K562 (cell line): ENCODE measurements around the gene CEMIP. TPM values are rescaled to one million over a fixed set of nuclear protein-coding genes. Genes with fewer than 3 reads are reported as not detected.

Experiments
- ATAC-seq: fragments of 200-7000 bp; cut with Tn5 transposase; 3 replicates; pipeline ENCODE4 v1.9.1; 2020; ENCODE audit warnings: moderate library complexity
- BruUV-seq: library from RNA; stranded (reverse); fragments of 400-500 nt; replicated peaks from 2 replicates; lab custom pipeline; 2021; lab: Mats Ljungman, UMichigan
- CTCF ChIA-PET: fragments of 300-600 bp; formaldehyde crosslinking; extraction: SDS; loops from one replicate; lab custom pipeline; 2021; ENCODE audit warnings: low intra/inter-chr PET ratio; lab: Yijun Ruan, JAX
- POLR2A ChIA-PET: fragments of 300-600, 350-650 bp; sonication (Branson Sonifier 250); formaldehyde crosslinking; extraction: SDS; loops from one replicate; lab custom pipeline; 2021; ENCODE audit warnings: antibody characterized with exemption, inconsistent platforms; lab: Yijun Ruan, JAX
- DNase-seq, 4 experiments: peaks; one replicate each; pipeline versions ENCODE4 v3.0.0 to v3.0.0-alpha.2; 2011 to 2018; ENCODE audit warnings: low spot score in 3 of 4, mixed read lengths in 3 of 4; ENCODE audit errors: extremely low read depth in 1 of 4
- FAIRE-seq: peaks from 2 replicates; lab custom pipeline; 2011; peaks lifted over from hg19 to GRCh38; lab: Jason Lieb, UNC
- H2AFZ ChIP-seq: 2 replicates; pipeline ENCODE4 v1.6.0; 2011; ENCODE audit warnings: low read depth, low read length, control low read depth, inconsistent platforms
- H3K27ac ChIP-seq: fragments of 200-600 bp; 3 replicates; pipeline ENCODE4 v1.8.0; 2011; ENCODE audit warnings: low read depth, mild to moderate bottlenecking, control low read depth, inconsistent platforms, low read length, moderate library complexity, mixed read lengths; ENCODE audit errors: extremely low read depth
- H3K27me3 ChIP-seq, 2 experiments: fragments of 300-600 bp in 1 of 2; 2 replicates in 1 of 2; 3 replicates in 1 of 2; pipeline versions ENCODE4 v1.6.0 to v1.8.0; 2011; ENCODE audit warnings: inconsistent platforms in 2 of 2, low read length in 2 of 2, mild to moderate bottlenecking in 1 of 2, mixed read lengths in 1 of 2, moderate library complexity in 1 of 2; ENCODE audit not compliant: control insufficient read depth in 2 of 2, insufficient read depth in 2 of 2
- H3K36me3 ChIP-seq: fragments of 300-600 bp; 3 replicates; pipeline ENCODE4 v1.8.0; 2011; ENCODE audit warnings: mild to moderate bottlenecking, low read length, inconsistent platforms; ENCODE audit not compliant: control insufficient read depth, insufficient read depth
- H3K4me1 ChIP-seq, 2 experiments: fragments of 200-600 bp in 1 of 2; replicated peaks in 1 of 2; 2 replicates in 1 of 2; 3 replicates in 1 of 2; pipeline versions ENCODE4 v1.5.1 to v1.8.0; 2011; ENCODE audit warnings: inconsistent platforms in 2 of 2, low read length in 2 of 2, mild to moderate bottlenecking in 1 of 2, mixed read lengths in 1 of 2, moderate library complexity in 1 of 2; ENCODE audit not compliant: control insufficient read depth in 2 of 2, insufficient read depth in 2 of 2
- H3K4me2 ChIP-seq: 2 replicates; pipeline ENCODE4 v1.6.1; 2011; ENCODE audit warnings: low read length, control low read depth, inconsistent platforms, mixed read lengths; ENCODE audit not compliant: insufficient read depth
- H3K4me3 ChIP-seq: fragments of 200-600 bp; sonication (generic), shearing (Covaris generic); 2 replicates; pipeline ENCODE4 v1.5.1; 2016; ENCODE audit warnings: control low read depth, inconsistent platforms
- H3K79me2 ChIP-seq: fragments of 200-600 bp; 3 replicates; pipeline ENCODE4 v1.8.0; 2011; ENCODE audit warnings: low read length, inconsistent platforms; ENCODE audit not compliant: control insufficient read depth, insufficient read depth
- H3K9ac ChIP-seq, 2 experiments: 2 replicates each; pipeline versions ENCODE4 v1.6.0 to v1.6.1; 2011; ENCODE audit warnings: low read depth in 2 of 2, low read length in 2 of 2, control low read depth in 1 of 2, inconsistent platforms in 1 of 2, mild to moderate bottlenecking in 1 of 2, mixed read lengths in 1 of 2; ENCODE audit not compliant: insufficient read depth in 1 of 2
- H3K9me1 ChIP-seq: one replicate; pipeline ENCODE4 v1.6.0; 2011; ENCODE audit warnings: inconsistent platforms, mild to moderate bottlenecking, low read length, moderate library complexity; ENCODE audit not compliant: control insufficient read depth, insufficient read depth
- H3K9me3 ChIP-seq: replicated peaks from 2 replicates; pipeline ENCODE4 v1.5.1; 2011; ENCODE audit warnings: low read depth, low read length, inconsistent platforms; ENCODE audit not compliant: control insufficient read depth, insufficient read depth
- H4K20me1 ChIP-seq: replicated peaks from 2 replicates; pipeline ENCODE4 v1.6.1; 2011; ENCODE audit warnings: low read length, inconsistent platforms, mixed read lengths; ENCODE audit not compliant: control insufficient read depth, insufficient read depth
- BRF2 ChIP-seq: IDR thresholded peaks from 3 replicates; pipeline ENCODE4 v1.6.1; 2011; ENCODE audit warnings: borderline replicate concordance, mild to moderate bottlenecking; ENCODE audit not compliant: insufficient read length, insufficient read depth
- CBX3 ChIP-seq, 2 experiments: IDR thresholded peaks; 1 replicate in 1 of 2; 2 replicates in 1 of 2; pipeline ENCODE4 v1.6.1; 2012; ENCODE audit warnings: inconsistent platforms in 2 of 2, low read length in 2 of 2, borderline replicate concordance in 1 of 2, control low read depth in 1 of 2
- CREBBP ChIP-seq: IDR thresholded peaks from one replicate; pipeline ENCODE4 v1.6.1; 2012; ENCODE audit warnings: low read depth, mild to moderate bottlenecking, control low read depth, inconsistent platforms, low read length
- EP400 ChIP-seq: fragments of 450-650 bp; IDR thresholded peaks from 2 replicates; pipeline ENCODE4 v1.6.1; 2017; ENCODE audit warnings: antibody characterized with exemption, mild to moderate bottlenecking, moderate library complexity
- HDAC1 ChIP-seq, 2 experiments: fragments of 450-650 bp; IDR thresholded peaks; 2 replicates each; pipeline ENCODE4 v1.6.1; 2016 to 2017; ENCODE audit warnings: inconsistent platforms in 1 of 2, mild to moderate bottlenecking in 1 of 2, moderate library complexity in 1 of 2
- MTA1 ChIP-seq: fragments of 450-650 bp; IDR thresholded peaks from 2 replicates; pipeline ENCODE4 v1.6.1; 2017; ENCODE audit warnings: borderline replicate concordance
- MTA3 ChIP-seq: fragments of 450-650 bp; formaldehyde crosslinking; IDR thresholded peaks from 2 replicates; pipeline ENCODE4 v1.6.1; 2017; ENCODE audit warnings: mild to moderate bottlenecking, borderline replicate concordance
- NR4A1 ChIP-seq, 2 experiments: fragments of 250-450 bp in 1 of 2; fragments of 450-650 bp in 1 of 2; sonication (Bioruptor Pico) in 1 of 2; IDR thresholded peaks; 2 replicates each; pipeline versions ENCODE4 v1.4.0 to v1.6.1; 2016 to 2020; ENCODE audit warnings: mild to moderate bottlenecking in 2 of 2, missing compliant biosample characterization in 1 of 2, missing genetic modification characterization in 1 of 2, moderate library complexity in 1 of 2
- PYGO2 ChIP-seq: fragments of 450-650 bp; IDR thresholded peaks from 2 replicates; pipeline ENCODE4 v1.6.1; 2016; ENCODE audit warnings: mild to moderate bottlenecking, missing genetic modification characterization, moderate library complexity, missing compliant biosample characterization
- RFX5 ChIP-seq: IDR thresholded peaks from 2 replicates; pipeline ENCODE4 v1.6.1; 2011; ENCODE audit warnings: low read depth, mild to moderate bottlenecking, improper control_type of control experiment, low read length
- SAP30 ChIP-seq: fragments of 200-600 bp; sonication (generic); IDR thresholded peaks from 2 replicates; pipeline ENCODE4 v1.6.1; 2012; ENCODE audit warnings: borderline replicate concordance, low read depth, mild to moderate bottlenecking, moderate library complexity, low read length, control low read depth, inconsistent platforms; ENCODE audit not compliant: insufficient read depth, poor library complexity, severe bottlenecking
- ZBTB49 ChIP-seq: sonication (generic); formaldehyde crosslinking; IDR thresholded peaks from 2 replicates; pipeline ENCODE4 v1.8.0; 2022; ENCODE audit warnings: missing genetic modification reagents, mild to moderate bottlenecking, borderline replicate concordance
- ZFP36 ChIP-seq: fragments of 150-350 bp; IDR thresholded peaks from 2 replicates; pipeline ENCODE4 v1.6.1; 2018; ENCODE audit warnings: low read length, low read depth; ENCODE audit not compliant: partially characterized antibody
- ZNF57 ChIP-seq: fragments of 450-650 bp; formaldehyde crosslinking; IDR thresholded peaks from 2 replicates; pipeline ENCODE4 v1.4.0; 2020; ENCODE audit warnings: mild to moderate bottlenecking, moderate library complexity
- WGBS: fragments of 100-300 bp; shearing (Covaris generic); methylation state at CpG from one replicate; pipeline ENCODE4 v1.1.6; 2016; ENCODE audit warnings: low coverage, mixed read lengths; ENCODE audit not compliant: insufficient coverage; ENCODE audit errors: missing lambda C conversion rate; 5-methylcytosine and 5-hydroxymethylcytosine counted together
- in situ Hi-C: fragments of 300-500 bp; cut with MboI; formaldehyde crosslinking; loops from 4 replicates; pipeline ENCODE4 v1.15.0; 2018; ENCODE audit warnings: inconsistent platforms, mixed read lengths
- intact Hi-C: fragments of 100-400 bp; cut with micrococcal nuclease; formaldehyde crosslinking; loops from 2 replicates; pipeline ENCODE4 v1.14.2; 2022
- polyA plus RNA-seq, 8 experiments: library from polyadenylated mRNA; depleted of rRNA in 4 of 8; stranded (reverse) in 5 of 8; unstranded in 3 of 8; fragments of >200 nt; fragmentation: Nextera tagmentation in 2 of 8; fragmentation: Illumina TruSeq in 1 of 8; extraction: Ambion mirVana in 2 of 8; extraction: Trizol in 1 of 8; gene quantifications; 2 replicates each; pipeline versions ENCODE4 v1.2.1 to v1.2.3, GENCODE V29; 2011 to 2014; ENCODE audit warnings: inconsistent platforms in 1 of 8, missing spikeins in 1 of 8
- total RNA-seq, 7 experiments: library from RNA; depleted of rRNA in 6 of 7; stranded (reverse); fragments of >200 nt in 6 of 7; fragmentation: Illumina TruSeq in 2 of 7; extraction: Trizol in 2 of 7; gene quantifications; 2 replicates each; pipeline versions ENCODE4 v1.2.1 to v1.2.3, GENCODE V29; 2011 to 2021; ENCODE audit warnings: low replicate concordance in 1 of 7
- TF ChIP-seq, protein P1 (sequence below): fragments of 450-650 bp; IDR thresholded peaks from 2 replicates; pipeline ENCODE4 v1.6.1; 2016; ENCODE audit warnings: borderline replicate concordance

Gene CEMIP
- total and polyA plus RNA-seq, 9 of the 15 experiments (the other 6 are each of a cell fraction or from before 2014, with no cell fraction given): 0.33 TPM; not detected in 8

DNA sequence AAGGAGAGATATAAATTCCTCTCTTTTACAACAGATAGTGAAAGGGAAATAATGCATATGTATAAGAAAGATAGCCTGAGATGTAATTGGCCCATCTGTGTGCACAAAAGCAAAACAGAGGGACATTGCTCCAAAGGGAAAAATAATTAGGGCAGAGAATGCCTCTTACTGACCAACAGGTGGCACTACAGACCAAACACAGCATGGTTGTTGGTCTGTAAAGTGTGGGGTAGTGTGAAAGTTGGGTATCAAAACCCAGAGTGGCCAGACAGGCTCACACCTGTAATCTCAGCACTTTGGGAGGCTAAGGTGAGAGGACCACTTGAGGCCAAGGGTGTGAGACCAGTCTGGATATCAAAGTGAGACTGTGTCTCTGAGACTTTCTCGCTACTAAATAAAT lies 217.1 kb downstream of the CEMIP start (continued):
- TF ChIP-seq MTA3 (no peak), SAP30 (no peak), CREBBP (no peak), CBX3 (IDR thresholded peaks at IDR 0.05; ENCODE audit: borderline replicate concordance in 1 of 2, low read length in 2 of 2) (peak in 1 of 2 experiments; percentile 97; a peak in 2 of 3 replicates), RFX5 (no peak), PYGO2 (tag) (no peak), ZFP36 (no peak)
- TF ChIP-seq, all 486 proteins: peak for 13

DNA sequence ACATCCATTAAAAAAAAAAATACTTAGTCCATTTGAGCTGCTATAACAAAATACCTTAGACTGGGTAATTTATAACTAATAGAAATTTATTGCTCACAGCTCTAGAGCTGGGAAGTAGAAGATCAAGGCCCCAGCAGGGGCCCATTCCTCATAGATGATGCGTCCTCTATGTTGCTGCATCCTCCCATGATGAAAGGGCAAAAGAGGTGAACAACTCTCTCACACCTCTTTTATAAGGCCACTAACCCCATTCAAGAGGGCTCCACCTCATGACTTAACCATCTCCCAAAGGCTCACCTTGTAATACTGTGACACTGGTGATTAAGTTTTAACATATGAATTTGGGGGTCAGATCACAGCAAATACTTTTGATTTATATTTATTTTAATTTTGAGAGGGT lies 218.5 kb downstream of the CEMIP start:
- no TSS peak for BruUV-seq
- no peak overlapping the region for H2AFZ ChIP-seq
- ATAC-seq: no peak
- H3K27me3 ChIP-seq: no peaks in the 10 kb centered on the region
- intact Hi-C loops: loop anchor here (2.0 to 5.0 kb wide), 2 partner anchors 109 to 155 kb away; no protein-coding TSS in a partner anchor
- no peaks in the 10 kb centered on the region for H4K20me1 ChIP-seq
- FAIRE-seq: no peak
- H3K4me3 ChIP-seq: no peak overlapping the region
- H3K9ac ChIP-seq: no peak overlapping the region
- DNase-seq: no peak
- ChIA-PET CTCF (interaction anchor here (1.0 kb wide), 1 partner anchor 268 kb away, joined by 3 read pairs; no protein-coding TSS in a partner anchor), POLR2A (interaction anchor here (0.6 to 1.7 kb wide), 3 partner anchors 9 to 166 kb away, joined by 3 to 4 read pairs (median 3); no protein-coding TSS in a partner anchor)
- no peaks in the 10 kb centered on the region for H3K9me3 ChIP-seq
- H3K9me1 ChIP-seq: no peaks in the 10 kb centered on the region
- H3K36me3 ChIP-seq: peaks cover 2% of the 10 kb centered on the region; the same call in 1 of the 3 replicates
- H3K4me2 ChIP-seq: no peak overlapping the region
- peaks cover 32% of the 10 kb centered on the region for H3K79me2 ChIP-seq
- H3K4me1 ChIP-seq: peaks cover 12 to 26% of the 10 kb centered on the region in 2 experiments; a peak in 4 of 5 replicates
- no peak overlapping the region for H3K27ac ChIP-seq
- WGBS: 67% methylated on average over 1 of the region's 1 CpG
- in situ Hi-C loops: loop anchor here (5.0 kb wide), 1 partner anchor 105 kb away; no protein-coding TSS in a partner anchor
- TF ChIP-seq ZBTB49 (no peak), HDAC1 (IDR thresholded peaks at IDR 0.05) (no peak), ZNF57 (CRISPR knock-in tag) (no peak), BRF2 (no peak), MTA1 (no peak), EP400 (no peak), NR4A1 (CRISPR knock-in tag; IDR thresholded peaks at IDR 0.05) (no peak), NR4A1 (tag; IDR thresholded peaks at IDR 0.05) (no peak)
- TF ChIP-seq, protein P1, sequence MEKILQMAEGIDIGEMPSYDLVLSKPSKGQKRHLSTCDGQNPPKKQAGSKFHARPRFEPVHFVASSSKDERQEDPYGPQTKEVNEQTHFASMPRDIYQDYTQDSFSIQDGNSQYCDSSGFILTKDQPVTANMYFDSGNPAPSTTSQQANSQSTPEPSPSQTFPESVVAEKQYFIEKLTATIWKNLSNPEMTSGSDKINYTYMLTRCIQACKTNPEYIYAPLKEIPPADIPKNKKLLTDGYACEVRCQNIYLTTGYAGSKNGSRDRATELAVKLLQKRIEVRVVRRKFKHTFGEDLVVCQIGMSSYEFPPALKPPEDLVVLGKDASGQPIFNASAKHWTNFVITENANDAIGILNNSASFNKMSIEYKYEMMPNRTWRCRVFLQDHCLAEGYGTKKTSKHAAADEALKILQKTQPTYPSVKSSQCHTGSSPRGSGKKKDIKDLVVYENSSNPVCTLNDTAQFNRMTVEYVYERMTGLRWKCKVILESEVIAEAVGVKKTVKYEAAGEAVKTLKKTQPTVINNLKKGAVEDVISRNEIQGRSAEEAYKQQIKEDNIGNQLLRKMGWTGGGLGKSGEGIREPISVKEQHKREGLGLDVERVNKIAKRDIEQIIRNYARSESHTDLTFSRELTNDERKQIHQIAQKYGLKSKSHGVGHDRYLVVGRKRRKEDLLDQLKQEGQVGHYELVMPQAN: no peak
